ENCODE results near the gene CDH22.

CDH22 gene

DNA sequence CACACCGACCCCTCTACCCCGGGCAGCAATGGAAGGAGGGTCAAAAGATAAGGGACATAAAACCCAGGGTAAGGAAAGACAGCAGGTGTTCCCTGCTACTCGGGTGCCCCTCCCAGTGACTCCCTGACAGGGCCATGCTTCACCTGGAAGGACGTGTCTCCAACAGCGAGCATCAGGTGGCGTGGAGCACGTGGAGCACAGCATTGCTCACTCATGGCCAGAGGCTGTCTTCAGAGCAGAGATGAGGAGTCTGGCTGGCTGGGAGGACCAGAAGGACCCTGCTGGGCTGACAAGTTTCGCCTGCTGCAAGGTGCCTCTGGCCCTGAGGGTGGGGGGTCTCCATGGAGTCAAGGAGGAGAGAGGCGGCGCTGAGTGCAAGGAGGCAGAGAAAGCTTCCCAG, 15.3 kb upstream of the CDH22 start:
- DNase-seq = no peak

DNA sequence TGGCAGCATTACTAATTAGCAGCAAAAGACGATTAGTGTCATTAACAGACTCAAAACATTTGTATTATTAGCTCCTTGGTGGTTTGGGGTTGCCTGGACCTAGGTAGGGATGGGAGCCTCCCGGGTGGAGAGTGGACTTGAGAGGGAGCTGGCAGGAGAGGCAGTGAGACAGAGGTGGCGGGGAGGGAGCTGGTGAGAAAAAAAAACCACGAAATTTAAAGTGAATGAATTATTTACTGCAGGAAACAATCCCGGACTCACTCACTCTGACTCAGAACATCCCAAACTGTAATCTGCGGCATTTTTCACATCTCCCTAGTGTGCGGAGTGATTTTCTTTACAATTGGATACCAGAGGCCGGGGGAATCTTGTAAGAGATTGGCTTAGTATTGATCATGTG, 14.3 kb upstream of the CDH22 start:
- DNase-seq = no peak

- DNase-seq = no peak
Measured at GRCh38 chr20:46317685-46318177, 9.4 kb upstream of the CDH22 start.

- DNase-seq = no peak
Measured at GRCh38 chr20:46316984-46317684, 8.8 kb upstream of the CDH22 start.

- no peak for DNase-seq
Measured at GRCh38 chr20:46315311-46315710, 7.0 kb upstream of the CDH22 start.

GRCh38 chr20:46312945-46313861, 4.9 kb upstream of the CDH22 start:
- DNase-seq = no peak

GRCh38 chr20:46312075-46312944, 4.0 kb upstream of the CDH22 start:
- DNase-seq = no peak

- DNase-seq = no peak
Measured at GRCh38 chr20:46311719-46312074, 3.4 kb upstream of the CDH22 start.

GRCh38 chr20:46311039-46311650, 2.8 kb upstream of the CDH22 start:
- DNase-seq = no peak

- no peak for DNase-seq
Measured at GRCh38 chr20:46309945-46310344, 1.6 kb upstream of the CDH22 start.

- no peak for DNase-seq
Measured at GRCh38 chr20:46307999-46308257, 370 bp downstream of the CDH22 start.

DNA sequence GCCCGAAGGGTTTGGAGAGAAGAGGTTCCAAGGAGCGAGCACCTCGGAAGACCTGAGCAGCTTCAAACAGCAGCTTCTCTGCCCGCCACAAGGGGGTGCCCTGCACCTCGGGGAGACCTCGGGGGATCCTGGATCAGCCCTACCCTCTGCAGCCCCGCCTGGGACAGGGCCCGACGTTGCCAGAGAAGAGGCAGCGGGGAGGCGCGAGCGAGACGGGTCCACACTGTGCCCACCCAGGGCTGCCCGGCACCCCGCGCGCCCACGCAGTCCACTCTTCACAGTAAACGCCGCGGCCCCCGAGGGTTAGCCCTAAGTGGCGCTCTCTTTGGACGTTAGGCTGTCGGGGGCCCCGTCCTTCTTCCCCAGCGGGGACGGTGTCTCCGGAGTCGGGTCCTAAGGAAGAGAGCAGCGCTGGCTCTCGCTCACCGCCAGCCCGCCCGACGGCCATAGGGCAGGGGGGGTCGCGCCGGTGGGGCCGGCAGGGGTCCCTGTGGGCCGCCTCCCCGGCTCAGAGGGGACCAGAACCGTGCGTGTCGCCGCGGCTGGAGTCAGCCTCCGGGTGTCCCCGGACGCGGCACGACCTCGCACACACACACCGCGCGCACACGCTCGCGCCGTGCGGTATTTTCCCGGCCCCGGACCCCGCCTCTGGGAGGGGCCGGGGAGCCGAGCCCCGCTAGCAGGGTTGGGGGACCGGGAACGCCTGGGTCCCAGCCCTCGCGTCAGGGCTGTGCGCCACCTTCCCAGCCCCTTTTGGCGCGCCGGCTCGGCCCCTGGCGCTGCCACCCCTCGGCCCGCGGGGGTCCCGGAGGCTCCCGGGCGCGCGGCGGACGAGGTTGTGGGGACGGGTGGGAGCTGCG, 929 bp downstream of the CDH22 start:
- DNase-seq = peak; percentile 63 to 85 (median 79)

DNA sequence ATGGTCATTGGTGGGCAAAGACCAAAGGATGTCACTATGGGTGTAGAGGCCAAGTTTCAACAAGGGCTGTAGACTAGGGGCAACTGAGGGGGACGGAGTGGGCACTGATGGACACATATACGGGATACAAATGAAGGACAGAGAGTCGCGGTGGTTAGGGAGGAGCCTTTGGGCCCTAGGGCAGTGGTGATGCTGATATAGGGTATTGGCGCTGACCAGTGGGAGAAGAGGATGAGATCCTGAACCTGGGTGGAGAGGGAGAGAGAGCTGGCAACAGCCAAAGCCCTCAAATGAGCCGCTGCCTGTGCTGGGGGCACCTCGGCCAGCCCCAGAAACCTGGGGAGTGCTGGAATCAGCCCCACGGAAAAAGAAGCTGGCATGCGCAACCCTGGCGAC, 1.6 kb downstream of the CDH22 start:
- DNase-seq = no peak

- DNase-seq = no peak
Measured at GRCh38 chr20:46305973-46306360, 2.3 kb downstream of the CDH22 start.

DNA sequence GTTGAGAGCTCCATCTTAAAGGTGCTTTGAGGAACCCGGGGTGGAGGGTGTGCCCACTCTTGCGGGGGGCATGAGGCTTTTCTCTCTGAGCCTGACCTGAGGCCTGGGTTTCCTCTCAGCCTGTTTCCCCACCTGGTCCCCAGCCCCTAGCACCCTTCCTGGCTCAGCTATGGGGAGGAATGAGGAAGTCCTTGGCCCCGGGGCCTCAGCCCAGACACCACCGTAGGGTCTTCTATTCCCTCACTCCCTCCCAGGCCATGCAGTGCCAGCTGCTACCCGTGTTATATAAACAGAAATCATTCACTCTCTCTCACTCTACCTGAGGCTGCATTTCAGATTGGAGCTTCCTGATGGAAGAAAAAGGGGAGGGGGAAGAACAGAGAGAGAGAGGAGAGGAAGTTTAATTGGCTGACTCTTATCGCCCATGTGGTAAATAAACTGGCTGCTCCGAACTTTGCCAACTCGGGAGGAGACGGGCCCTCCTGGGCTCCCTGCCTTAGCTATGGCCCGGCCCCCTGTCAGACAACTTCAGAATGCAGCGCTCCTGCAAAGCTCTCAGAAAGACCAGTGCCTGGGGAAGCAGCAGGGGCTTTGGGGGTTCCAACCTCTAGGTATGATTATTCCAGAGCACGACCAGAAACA, 2.8 kb downstream of the CDH22 start:
- no peak for DNase-seq

GRCh38 chr20:46304852-46305251, 3.4 kb downstream of the CDH22 start:
- no peak for DNase-seq

DNA sequence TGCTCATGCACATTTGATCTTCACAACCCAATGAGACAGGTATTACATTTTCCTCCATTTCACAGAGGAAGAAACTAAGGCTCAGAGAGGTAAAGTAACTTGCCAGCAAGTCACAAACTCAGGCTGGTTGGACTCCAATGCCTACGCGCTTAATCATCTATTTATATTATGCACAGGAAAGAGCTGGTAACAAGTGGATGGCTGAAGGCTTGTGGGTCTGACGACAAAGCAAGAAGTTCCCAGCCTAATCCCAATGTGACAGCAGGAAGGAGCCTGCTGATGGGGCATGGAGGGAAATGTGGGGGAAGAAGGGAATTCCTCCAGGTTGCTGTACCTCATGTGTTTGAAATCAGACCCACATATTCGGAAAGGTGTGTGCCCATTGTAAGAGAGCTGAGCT, 3.9 kb downstream of the CDH22 start:
- no peak for DNase-seq

DNA sequence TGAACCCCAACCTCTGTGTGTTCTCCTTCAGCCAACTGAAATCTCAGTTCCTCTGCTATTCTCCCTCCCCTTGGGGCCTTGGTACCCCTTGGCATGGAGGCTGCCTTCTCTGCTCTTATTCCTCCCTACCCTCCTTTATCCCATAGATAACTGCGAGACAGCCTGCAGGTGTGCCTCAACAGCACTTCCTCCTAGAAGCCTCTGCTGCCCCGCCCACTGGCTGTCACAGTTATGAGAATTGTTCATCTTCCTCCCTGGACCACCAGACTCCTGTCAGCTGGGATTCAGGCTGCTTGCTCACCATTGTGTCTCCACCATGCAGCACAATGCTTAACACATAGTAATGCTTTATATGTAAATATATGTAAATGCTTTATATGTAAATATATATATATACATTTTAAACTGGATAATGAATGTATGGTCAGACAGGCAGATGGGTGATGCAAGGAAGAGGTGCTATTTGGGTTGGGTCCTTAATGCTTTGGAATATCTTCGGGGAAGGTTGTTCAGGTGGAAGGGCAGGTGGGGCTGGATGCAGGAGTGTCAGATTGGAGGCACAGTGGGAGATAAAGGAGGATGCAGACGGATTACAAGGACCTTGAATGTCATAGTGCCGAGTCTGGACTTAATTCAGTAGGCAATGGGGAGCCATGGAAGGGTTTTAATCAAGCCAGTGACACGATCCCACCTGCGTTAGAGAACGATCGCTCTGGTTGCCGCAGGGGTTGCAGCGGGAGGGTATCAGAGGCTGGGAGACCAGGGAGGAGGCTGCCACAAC, 4.9 kb downstream of the CDH22 start:
- no peak for DNase-seq

DNA sequence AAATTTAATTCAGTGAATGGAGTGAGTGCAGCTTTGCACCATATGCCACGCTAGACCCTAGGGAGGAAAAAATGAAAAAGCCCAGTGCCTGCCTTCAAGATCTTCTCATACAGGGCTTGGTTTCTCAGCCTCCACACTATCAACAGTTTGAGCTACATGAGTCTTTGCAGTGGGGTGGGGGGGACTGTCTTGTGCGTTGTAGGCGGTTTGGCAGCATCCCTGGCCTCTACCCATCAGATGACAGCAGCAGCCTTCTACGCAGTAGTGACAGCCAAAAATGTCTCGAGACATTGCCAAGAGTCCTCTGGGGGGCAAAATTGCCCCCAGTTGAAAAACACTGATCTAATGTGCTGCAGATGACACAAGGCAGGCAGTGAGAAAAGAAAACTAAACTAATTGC, 6.2 kb downstream of the CDH22 start:
- no peak for DNase-seq

GRCh38 chr20:46300281-46300680, 8.0 kb downstream of the CDH22 start:
- no peak for DNase-seq

DNA sequence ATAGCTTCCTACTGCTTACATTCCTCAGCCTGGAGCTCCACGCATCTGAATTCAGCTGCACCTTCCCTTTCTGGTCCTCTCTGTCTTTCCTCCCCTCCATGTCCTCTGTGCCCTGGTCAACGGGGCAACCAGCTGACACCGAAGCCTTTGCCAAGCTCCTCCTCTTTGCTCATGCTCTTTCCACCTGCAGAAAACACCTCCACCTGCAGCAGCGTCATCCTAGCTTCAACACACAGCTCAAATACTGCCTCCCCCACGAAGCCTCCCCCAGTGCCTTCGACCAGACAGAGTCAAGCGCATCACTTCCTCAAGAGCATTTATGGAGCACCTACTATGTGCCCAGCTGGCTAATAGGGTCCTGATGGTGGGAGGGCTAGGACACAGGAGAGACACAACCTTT, 9.2 kb downstream of the CDH22 start:
- DNase-seq = no peak
